ACC112 (cell line): ENCODE measurements around the gene RHBDD1.

Experiments used
- H2AFZ ChIP-seq: fragments of 200-600 bp; sonication (generic); one replicate; pipeline ENCODE4 v1.6.0; 2017; ENCODE audit warnings: antibody characterized with exemption, low read length; ENCODE audit not compliant: unreplicated experiment
- H3K27ac ChIP-seq: fragments of 200-600 bp; sonication (generic); 2 replicates; pipeline ENCODE4 v1.5.1; 2014; ENCODE audit warnings: low read depth, mild to moderate bottlenecking, antibody characterized with exemption, low read length, moderate library complexity
- H3K27me3 ChIP-seq: fragments of 200-600 bp; sonication (generic); 2 replicates; pipeline ENCODE4 v1.6.1; 2014; ENCODE audit warnings: mild to moderate bottlenecking, antibody characterized with exemption, low read length, moderate library complexity, mixed read lengths; ENCODE audit not compliant: insufficient read depth
- H3K36me3 ChIP-seq: fragments of 200-600 bp; sonication (generic); 2 replicates; pipeline ENCODE4 v1.6.1; 2016; ENCODE audit warnings: mild to moderate bottlenecking, antibody characterized with exemption, low read length, moderate library complexity, mixed read lengths; ENCODE audit not compliant: insufficient read depth
- H3K4me1 ChIP-seq: fragments of 200-600 bp; sonication (generic); one replicate; pipeline ENCODE4 v1.6.1; 2016; ENCODE audit warnings: low read length, mixed read lengths; ENCODE audit not compliant: insufficient read depth, unreplicated experiment, control insufficient read depth
- H3K4me3 ChIP-seq: fragments of 200-600 bp; sonication (generic); 2 replicates; pipeline ENCODE4 v1.5.1; 2014; ENCODE audit warnings: mild to moderate bottlenecking, low read depth, low read length
- H3K79me2 ChIP-seq: fragments of 200-600 bp; sonication (generic); one replicate; pipeline ENCODE4 v1.6.0; 2016; ENCODE audit warnings: low read length; ENCODE audit not compliant: control insufficient read depth, unreplicated experiment, insufficient read depth

RHBDD1 gene

GRCh38 chr2:227004482-227004881 is 168.6 kb downstream of the RHBDD1 start:
- H3K27ac ChIP-seq: no peak overlapping the region
- no peaks in the 10 kb centered on the region for H3K79me2 ChIP-seq
- H2AFZ ChIP-seq: no peak overlapping the region
- no peak overlapping the region for H3K4me3 ChIP-seq
- no peaks in the 10 kb centered on the region for H3K36me3 ChIP-seq
- H3K27me3 ChIP-seq: no peaks in the 10 kb centered on the region
- no peaks in the 10 kb centered on the region for H3K4me1 ChIP-seq

- no peak overlapping the region for H2AFZ ChIP-seq
- H3K79me2 ChIP-seq: no peaks in the 10 kb centered on the region
- H3K27me3 ChIP-seq: no peaks in the 10 kb centered on the region
- no peak overlapping the region for H3K27ac ChIP-seq
- no peak overlapping the region for H3K4me3 ChIP-seq
- no peaks in the 10 kb centered on the region for H3K36me3 ChIP-seq
- H3K4me1 ChIP-seq: no peaks in the 10 kb centered on the region
Observed at GRCh38 chr2:227006189-227006897, 170.5 kb downstream of the RHBDD1 start.

- Histone ChIP-seq H3K4me1 (no peaks in the 10 kb centered on the region), H3K27me3 (no peaks in the 10 kb centered on the region), H3K4me3 (no peak overlapping the region), H3K36me3 (no peaks in the 10 kb centered on the region), H2AFZ (no peak overlapping the region), H3K79me2 (no peaks in the 10 kb centered on the region), H3K27ac (no peak overlapping the region)
Observed at GRCh38 chr2:227007148-227007547, 171.3 kb downstream of the RHBDD1 start.

GRCh38 chr2:227007940-227008339 is 172.1 kb downstream of the RHBDD1 start:
- H3K79me2 ChIP-seq: no peaks in the 10 kb centered on the region
- no peaks in the 10 kb centered on the region for H3K36me3 ChIP-seq
- no peak overlapping the region for H2AFZ ChIP-seq
- H3K4me1 ChIP-seq: no peaks in the 10 kb centered on the region
- no peak overlapping the region for H3K4me3 ChIP-seq
- H3K27me3 ChIP-seq: no peaks in the 10 kb centered on the region
- no peak overlapping the region for H3K27ac ChIP-seq

- H3K4me3 ChIP-seq: no peak overlapping the region
- H3K4me1 ChIP-seq: no peaks in the 10 kb centered on the region
- no peaks in the 10 kb centered on the region for H3K36me3 ChIP-seq
- no peak overlapping the region for H3K27ac ChIP-seq
- H3K27me3 ChIP-seq: no peaks in the 10 kb centered on the region
- no peaks in the 10 kb centered on the region for H3K79me2 ChIP-seq
- no peak overlapping the region for H2AFZ ChIP-seq
Observed at GRCh38 chr2:227010433-227010832, 174.6 kb downstream of the RHBDD1 start.

- no peaks in the 10 kb centered on the region for H3K79me2 ChIP-seq
- no peaks in the 10 kb centered on the region for H3K36me3 ChIP-seq
- H3K27ac ChIP-seq: no peak overlapping the region
- no peak overlapping the region for H3K4me3 ChIP-seq
- no peak overlapping the region for H2AFZ ChIP-seq
- H3K27me3 ChIP-seq: no peaks in the 10 kb centered on the region
- H3K4me1 ChIP-seq: no peaks in the 10 kb centered on the region
Observed at GRCh38 chr2:227013330-227013729, 177.5 kb downstream of the RHBDD1 start.

- Histone ChIP-seq H3K4me3 (no peak overlapping the region), H3K27ac (no peak overlapping the region), H3K4me1 (no peaks in the 10 kb centered on the region), H2AFZ (no peak overlapping the region), H3K27me3 (no peaks in the 10 kb centered on the region), H3K79me2 (no peaks in the 10 kb centered on the region), H3K36me3 (no peaks in the 10 kb centered on the region)
Observed at GRCh38 chr2:227013881-227014280, 178.0 kb downstream of the RHBDD1 start.

GRCh38 chr2:227016894-227017293 is 181.0 kb downstream of the RHBDD1 start:
- H3K27me3 ChIP-seq: no peaks in the 10 kb centered on the region

GRCh38 chr2:227020416-227020815 is 184.6 kb downstream of the RHBDD1 start:
- Histone ChIP-seq H3K27ac (no peak overlapping the region), H3K4me1 (no peaks in the 10 kb centered on the region), H3K27me3 (no peaks in the 10 kb centered on the region), H3K79me2 (no peaks in the 10 kb centered on the region), H3K4me3 (no peak overlapping the region), H3K36me3 (no peaks in the 10 kb centered on the region), H2AFZ (no peak overlapping the region)

More at GRCh38 chr2:227016894-227017293, 181.0 kb downstream of the RHBDD1 start:
- no peaks in the 10 kb centered on the region for H3K4me1 ChIP-seq
- H3K4me3 ChIP-seq: no peak overlapping the region
- H2AFZ ChIP-seq: no peak overlapping the region
- no peaks in the 10 kb centered on the region for H3K36me3 ChIP-seq
- no peak overlapping the region for H3K27ac ChIP-seq
- no peaks in the 10 kb centered on the region for H3K79me2 ChIP-seq

GRCh38 chr2:227022608-227023007 is 186.8 kb downstream of the RHBDD1 start:
- Histone ChIP-seq H3K4me1 (no peaks in the 10 kb centered on the region), H3K27me3 (no peaks in the 10 kb centered on the region), H3K79me2 (no peaks in the 10 kb centered on the region), H3K36me3 (no peaks in the 10 kb centered on the region), H3K4me3 (no peak overlapping the region), H3K27ac (no peak overlapping the region), H2AFZ (no peak overlapping the region)

GRCh38 chr2:227025510-227025909 is 189.7 kb downstream of the RHBDD1 start:
- Histone ChIP-seq H3K79me2 (no peaks in the 10 kb centered on the region), H2AFZ (no peak overlapping the region), H3K4me1 (no peaks in the 10 kb centered on the region), H3K4me3 (no peak overlapping the region), H3K36me3 (no peaks in the 10 kb centered on the region), H3K27me3 (no peaks in the 10 kb centered on the region), H3K27ac (no peak overlapping the region)
